DND-41 (cell line): ENCODE data around the gene ADRA2B.

Source experiments
- ATAC-seq: fragments of 200-7000 bp; cut with Tn5 transposase; 3 replicates; pipeline ENCODE4 v1.9.1; 2021; ENCODE audit warnings: low read depth; ENCODE audit not compliant: insufficient read depth
- DNase-seq: peaks from one replicate; pipeline ENCODE4 v3.0.0-alpha.2; 2020
- H2AFZ ChIP-seq: 2 replicates; pipeline ENCODE4 v1.6.0; 2012; ENCODE audit warnings: low read depth, low read length
- H3K27ac ChIP-seq: 2 replicates; pipeline ENCODE4 v1.5.1; 2012; ENCODE audit warnings: low read length, inconsistent platforms
- H3K27me3 ChIP-seq: fragments of 200-600 bp; sonication (generic); 2 replicates; pipeline ENCODE4 v1.6.0; 2012; ENCODE audit warnings: low read length, mild to moderate bottlenecking, inconsistent platforms; ENCODE audit not compliant: insufficient read depth, poor library complexity
- H3K36me3 ChIP-seq: 2 replicates; pipeline ENCODE4 v1.5.1; 2012; ENCODE audit warnings: low read length, inconsistent platforms; ENCODE audit not compliant: insufficient read depth
- H3K4me1 ChIP-seq: 2 replicates; pipeline ENCODE4 v1.5.1; 2012; ENCODE audit warnings: mild to moderate bottlenecking, low read length; ENCODE audit not compliant: insufficient read depth
- H3K4me2 ChIP-seq: 2 replicates; pipeline ENCODE4 v1.6.0; 2012; ENCODE audit warnings: mild to moderate bottlenecking, moderate library complexity, low read length, inconsistent platforms; ENCODE audit not compliant: insufficient read depth
- H3K4me3 ChIP-seq, 2 experiments: fragments of 200-600 bp in 1 of 2; shearing (Covaris generic) in 1 of 2; 2 replicates each; pipeline ENCODE4 v1.5.1; 2012 to 2016; ENCODE audit warnings: inconsistent platforms in 2 of 2, low read length in 2 of 2, mild to moderate bottlenecking in 2 of 2, low read depth in 1 of 2, moderate library complexity in 1 of 2
- H3K79me2 ChIP-seq: 2 replicates; pipeline ENCODE4 v1.6.0; 2012; ENCODE audit warnings: low read length, inconsistent platforms; ENCODE audit not compliant: insufficient read depth
- H3K9ac ChIP-seq: 2 replicates; pipeline ENCODE4 v1.6.0; 2012; ENCODE audit warnings: low read depth, mild to moderate bottlenecking, inconsistent platforms, low read length, moderate library complexity
- H3K9me3 ChIP-seq: 2 replicates; pipeline ENCODE4 v1.5.1; 2012; ENCODE audit warnings: low read length, moderate library complexity, mild to moderate bottlenecking, inconsistent platforms; ENCODE audit not compliant: insufficient read depth, severe bottlenecking
- H4K20me1 ChIP-seq: 2 replicates; pipeline ENCODE4 v1.6.0; 2012; ENCODE audit warnings: low read length; ENCODE audit not compliant: insufficient read depth
- CTCF ChIP-seq: IDR thresholded peaks from 2 replicates; pipeline ENCODE4 v1.5.1; 2012; ENCODE audit warnings: borderline replicate concordance, low read length, moderate library complexity, mild to moderate bottlenecking; ENCODE audit not compliant: poor library complexity, severe bottlenecking; ENCODE audit errors: extremely low read depth
- EZH2 ChIP-seq: IDR thresholded peaks from 3 replicates; pipeline ENCODE4 v1.6.1; 2012; ENCODE audit warnings: borderline replicate concordance, low read depth, mild to moderate bottlenecking, moderate library complexity, low read length, inconsistent platforms; ENCODE audit not compliant: severe bottlenecking

The ADRA2B gene

GRCh38 chr2:96116424-96116878, at the start of gene ADRA2B:
TSS of gene ADRA2B (minus strand) at chr2:96116571. CDS start at chr2:96116149, 422 bp downstream.
- Histone ChIP-seq H3K36me3 (no peaks in the 10 kb centered on the region), H3K9me3 (no peaks in the 10 kb centered on the region), H3K27ac (no peak within 1 kb of the TSS), H3K4me1 (no peaks in the 10 kb centered on the region), H3K9ac (no peak within 1 kb of the TSS), H3K4me2 (no peak within 1 kb of the TSS), H4K20me1 (no peaks in the 10 kb centered on the region), H2AFZ (no peak within 1 kb of the TSS), H3K4me3 (no peak within 1 kb of the TSS), H3K79me2 (no peaks in the 10 kb centered on the region), H3K27me3 (no peaks in the 10 kb centered on the region)
- TF ChIP-seq CTCF (no peak), EZH2 (no peak)
- ATAC-seq (no peak), DNase-seq (no peak)

- Histone ChIP-seq H3K27ac (peak overlapping the region; percentile 97), H3K4me2 (peak overlapping the region; percentile 56), H3K4me3 (peak overlapping the region in 1 of 2 experiments; percentile 37; a peak in 2 of 4 replicates), H3K9me3 (no peaks in the 10 kb centered on the region), H4K20me1 (no peaks in the 10 kb centered on the region), H3K4me1 (peaks cover 29% of the 10 kb centered on the region), H3K36me3 (no peaks in the 10 kb centered on the region), H3K27me3 (no peaks in the 10 kb centered on the region), H3K79me2 (no peaks in the 10 kb centered on the region), H3K9ac (peak overlapping the region; percentile 60), H2AFZ (peak overlapping the region; percentile 52)
- peak; percentile 85 for DNase-seq
- TF ChIP-seq EZH2: no peak
- TF ChIP-seq CTCF: peak; percentile 38
- peak; percentile 81 for ATAC-seq
Observed at GRCh38 chr2:96164459-96165184, 48.3 kb upstream of the ADRA2B start.

GRCh38 chr2:96163768-96164429, 47.5 kb upstream of the ADRA2B start:
- H3K4me2 ChIP-seq: peak overlapping the region; percentile 56
- peak overlapping the region in 1 of 2 experiments; percentile 37; a peak in 1 of 4 replicates for H3K4me3 ChIP-seq
- ATAC-seq (peak; percentile 86), DNase-seq (peak; percentile 95)
- peaks cover 36% of the 10 kb centered on the region for H3K4me1 ChIP-seq
- no peaks in the 10 kb centered on the region for H3K79me2 ChIP-seq
- H3K9ac ChIP-seq: peak overlapping the region; percentile 60
- H3K27ac ChIP-seq: peak overlapping the region; percentile 97
- H2AFZ ChIP-seq: peak overlapping the region; percentile 52
- H3K9me3 ChIP-seq: no peaks in the 10 kb centered on the region
- H4K20me1 ChIP-seq: no peaks in the 10 kb centered on the region
- no peaks in the 10 kb centered on the region for H3K36me3 ChIP-seq
- no peaks in the 10 kb centered on the region for H3K27me3 ChIP-seq
- TF ChIP-seq EZH2 (no peak), CTCF (no peak)
